GM10847 (cell line): ENCODE results near the gene CGB3.
"Not testable (repeated sequence)": the region's sequence is repeated elsewhere in the genome, so short reads cannot be mapped to it uniquely, and the experiment has no call there.

Experiments
- POLR2A ChIP-seq: IDR thresholded peaks from 2 replicates; pipeline ENCODE4 v1.6.1; 2011; ENCODE audit not compliant: insufficient read length; ENCODE audit errors: extremely low read depth

Gene CGB3

GRCh38 chr19:49024233-49024632, at the start of gene CGB3:
CGB3 (minus strand) TSS chr19:49024333; CDS start chr19:49023971, 362 bp downstream.
- TF ChIP-seq POLR2A, result not testable (repeated sequence)

GRCh38 chr19:49071860-49072547, 47.9 kb upstream of the CGB3 start:
- TF ChIP-seq POLR2A, result no peak

DNA sequence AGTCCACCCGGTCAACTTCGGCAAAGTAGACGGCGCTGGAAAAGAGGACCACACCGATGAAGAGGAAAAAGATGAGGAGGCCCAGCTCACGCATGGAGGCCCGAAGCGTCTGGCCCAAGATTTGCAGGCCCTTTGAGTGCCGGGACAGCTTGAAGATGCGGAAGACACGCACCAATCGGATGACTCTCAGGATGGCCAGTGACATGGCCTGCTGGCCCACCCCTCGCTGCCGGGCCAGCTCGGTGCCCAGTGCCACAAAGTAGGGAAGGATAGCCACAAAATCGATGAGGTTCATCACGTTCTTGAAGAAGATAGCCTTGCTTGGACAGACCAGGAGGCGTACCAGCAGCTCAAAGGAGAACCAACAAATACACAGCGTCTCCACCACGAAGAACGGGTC, 46.3 kb upstream of the CGB3 start:
- TF ChIP-seq POLR2A, result no peak

GRCh38 chr19:49069026-49069425, 44.9 kb upstream of the CGB3 start:
- TF ChIP-seq POLR2A, result no peak

DNA sequence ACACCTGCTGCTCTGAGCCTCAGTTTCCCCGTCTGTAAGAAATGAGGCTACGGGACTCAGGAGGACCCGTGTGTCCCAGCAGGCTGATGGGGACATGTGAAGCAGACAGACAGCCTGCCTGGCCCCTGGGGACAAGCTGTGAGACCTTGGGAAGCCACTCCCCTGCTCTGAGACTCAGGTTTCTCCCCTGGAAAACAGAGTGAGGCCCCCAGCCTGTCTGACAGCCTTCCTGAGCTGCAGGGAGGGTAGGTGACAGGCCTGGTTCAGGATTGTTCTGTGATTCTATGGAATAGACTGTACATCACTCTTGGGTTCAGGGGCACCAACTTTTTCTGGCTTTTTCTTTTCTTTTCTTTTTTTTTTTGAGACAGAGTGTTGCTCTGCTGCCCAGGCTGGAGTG, 43.4 kb upstream of the CGB3 start:
- TF ChIP-seq POLR2A, result no peak

DNA sequence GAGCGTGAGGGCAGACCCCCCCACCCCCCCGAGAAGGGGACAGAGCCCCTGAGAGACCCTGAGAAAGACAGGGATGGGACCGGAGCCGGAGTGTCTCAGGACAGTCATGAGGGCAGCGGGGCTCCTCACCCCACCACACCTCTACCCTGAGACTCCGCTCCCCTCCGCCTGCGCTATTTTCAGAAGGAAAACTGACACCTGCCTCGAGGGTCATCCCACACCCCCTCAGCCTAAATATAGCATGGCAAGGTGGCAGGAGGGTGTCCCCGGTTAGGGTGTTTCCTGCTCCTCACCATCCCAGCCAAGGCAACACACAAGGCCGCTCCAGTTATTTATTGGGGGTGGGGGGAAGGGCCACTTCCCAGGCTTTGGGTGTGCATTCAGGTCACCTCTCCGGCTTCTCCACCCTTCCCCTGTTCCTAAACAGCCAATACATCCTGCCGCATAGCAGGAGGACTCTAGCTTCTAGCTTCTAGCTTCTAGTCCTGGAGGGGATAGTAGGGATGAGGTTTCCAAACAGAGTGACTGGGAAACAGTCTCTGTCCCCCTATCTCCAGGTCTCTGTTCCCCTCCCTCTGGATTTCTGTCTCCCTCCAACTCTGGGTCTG, 41.9 kb upstream of the CGB3 start:
- no peak for TF ChIP-seq POLR2A

GRCh38 chr19:49064768-49065611, 40.9 kb upstream of the CGB3 start, which contains the start of gene NTF4:
NTF4 (minus strand) TSS chr19:49064818; CDS start chr19:49061997, 2,821 bp downstream.
- TF ChIP-seq POLR2A, result no peak

- TF ChIP-seq POLR2A, result no peak
Observed at GRCh38 chr19:49064029-49064629, 40.0 kb upstream of the CGB3 start.

DNA sequence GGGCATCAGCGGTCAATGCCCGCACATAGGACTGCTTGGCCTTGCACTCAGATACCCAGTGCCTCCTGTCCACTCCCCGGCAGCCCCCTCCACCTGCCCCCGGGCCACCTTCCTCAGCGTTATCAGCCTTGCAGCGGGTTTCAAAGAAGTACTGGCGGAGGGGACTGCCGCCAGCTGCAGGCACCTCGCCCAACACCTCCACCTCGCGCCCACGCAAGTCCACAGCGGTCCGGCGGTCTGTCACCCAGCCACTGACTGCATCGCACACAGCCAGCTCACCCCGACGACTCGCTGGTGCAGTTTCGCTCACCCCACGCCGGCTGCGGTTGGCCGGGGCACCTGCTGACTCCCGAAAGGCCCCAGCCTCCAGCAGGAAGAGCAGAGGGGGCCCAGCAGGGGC, 37.3 kb upstream of the CGB3 start:
- no peak for TF ChIP-seq POLR2A

GRCh38 chr19:49061000-49061399, 36.9 kb upstream of the CGB3 start:
- TF ChIP-seq POLR2A, result no peak

GRCh38 chr19:49059053-49059452, 34.9 kb upstream of the CGB3 start:
- TF ChIP-seq POLR2A, result no peak

- no peak for TF ChIP-seq POLR2A
Observed at GRCh38 chr19:49058562-49058961, 34.4 kb upstream of the CGB3 start.

DNA sequence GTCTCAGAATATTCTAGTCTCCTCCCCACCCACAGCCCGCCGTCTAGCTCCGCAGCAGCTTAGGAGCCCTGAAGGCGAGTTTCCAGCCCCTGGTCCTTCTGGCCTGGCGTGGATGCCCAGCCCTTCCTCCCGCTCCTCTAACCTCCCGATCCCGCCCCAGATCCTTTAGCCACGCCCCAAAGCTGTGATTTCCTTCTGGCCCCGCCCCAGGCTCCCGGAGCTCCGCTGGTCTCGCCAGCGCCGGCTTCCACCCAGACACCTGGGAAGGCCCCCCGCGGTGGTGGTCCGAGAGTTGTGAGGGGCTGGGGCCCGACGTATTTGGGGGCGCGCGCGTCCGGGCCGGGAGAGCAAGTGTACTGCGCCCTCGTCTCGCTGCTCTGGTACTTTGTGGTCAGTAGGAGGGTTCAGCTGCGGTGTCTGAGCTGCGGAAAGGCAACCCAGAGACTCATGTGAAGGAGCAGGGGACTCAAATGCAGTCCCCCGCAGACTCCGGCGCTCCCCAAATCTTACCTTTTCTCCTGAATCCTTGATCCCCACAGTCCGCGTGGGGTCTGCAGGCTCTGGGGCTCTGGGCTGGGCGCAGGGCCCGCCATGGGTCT, 33.6 kb upstream of the CGB3 start, which contains the start of gene CGB7:
CGB7 (minus strand) TSS at position 114 of the 599 bp plus-strand sequence. CDS start 2,374 bp downstream, outside the sequence.
- no peak for TF ChIP-seq POLR2A

- TF ChIP-seq POLR2A, result no peak
Observed at GRCh38 chr19:49056101-49056901, 32.2 kb upstream of the CGB3 start.
